CD4-positive, alpha-beta memory T cell (primary cell): ENCODE data around the gene PLEKHH2. TPM values are rescaled to one million over a fixed set of nuclear protein-coding genes. Genes with fewer than 3 reads are reported as not detected.
"Not testable (repeated sequence)": the region's sequence is repeated elsewhere in the genome, so short reads cannot be mapped to it uniquely, and the experiment has no call there.

Experiments used
- CTCF ChIA-PET: fragments of 350-600 bp; sonication (Branson Sonifier 250); formaldehyde crosslinking; loops from one replicate; lab custom pipeline; 2021; ENCODE audit warnings: inconsistent platforms; ENCODE audit not compliant: partially characterized antibody; lab: Charles Lee
- POLR2A ChIA-PET: fragments of 350-600 bp; sonication (Branson Sonifier 250); formaldehyde crosslinking; loops from one replicate; lab custom pipeline; 2021; ENCODE audit not compliant: partially characterized antibody; lab: Charles Lee
- DNase-seq, 5 donors: peaks; one replicate each; pipeline versions ENCODE4 v3.0.0 to v3.0.0-alpha.2; 2020 to 2022; ENCODE audit warnings: mixed read lengths in 1 of 5
- H3K27ac ChIP-seq: one replicate; pipeline ENCODE4 v1.7.0; 2013; ENCODE audit warnings: low read depth, low read length
- H3K27me3 ChIP-seq: 2 replicates; pipeline ENCODE4 v1.7.0; 2013; ENCODE audit warnings: mild to moderate bottlenecking, low read length, moderate library complexity; ENCODE audit not compliant: insufficient read depth
- H3K36me3 ChIP-seq: 2 replicates; pipeline ENCODE4 v1.7.0; 2013; ENCODE audit warnings: mild to moderate bottlenecking, low read length, moderate library complexity; ENCODE audit not compliant: insufficient read depth
- H3K4me1 ChIP-seq: 2 replicates; pipeline ENCODE4 v1.7.0; 2013; ENCODE audit warnings: mild to moderate bottlenecking, low read length, moderate library complexity; ENCODE audit not compliant: insufficient read depth
- H3K4me3 ChIP-seq, 2 donors: one replicate each; pipeline ENCODE4 v1.7.0; 2013; ENCODE audit warnings: low read length in 2 of 2, mild to moderate bottlenecking in 1 of 2
- H3K9me3 ChIP-seq, 2 donors: one replicate each; pipeline ENCODE4 v1.7.0; 2013; ENCODE audit warnings: low read length in 2 of 2, control low read depth in 1 of 2; ENCODE audit not compliant: control insufficient read depth in 1 of 2
- H3K27ac Mint-ChIP-seq, 7 donors: one replicate each; pipeline ENCODE4 v1.8.0; 2020 to 2021; ENCODE audit warnings: mixed read lengths in 7 of 7, mild to moderate bottlenecking in 6 of 7, inconsistent platforms in 3 of 7, moderate library complexity in 3 of 7
- H3K27me3 Mint-ChIP-seq, 2 donors: one replicate each; pipeline ENCODE4 v1.8.0; 2020 to 2021; ENCODE audit warnings: mixed read lengths in 2 of 2
- H3K36me3 Mint-ChIP-seq, 2 donors: one replicate each; pipeline ENCODE4 v1.8.0; 2020 to 2021; ENCODE audit warnings: mixed read lengths in 2 of 2, inconsistent platforms in 1 of 2, mild to moderate bottlenecking in 1 of 2
- H3K4me1 Mint-ChIP-seq, 4 donors: one replicate each; pipeline ENCODE4 v1.8.0; 2020 to 2021; ENCODE audit warnings: mixed read lengths in 4 of 4, mild to moderate bottlenecking in 1 of 4
- H3K4me3 Mint-ChIP-seq, 8 donors: one replicate each; pipeline ENCODE4 v1.8.0; 2020 to 2021; ENCODE audit warnings: mixed read lengths in 8 of 8, mild to moderate bottlenecking in 7 of 8, moderate library complexity in 6 of 8, inconsistent platforms in 3 of 8
- H3K9me3 Mint-ChIP-seq, 8 donors: one replicate each; pipeline ENCODE4 v1.8.0; 2020 to 2021; ENCODE audit warnings: mixed read lengths in 8 of 8, mild to moderate bottlenecking in 5 of 8, inconsistent platforms in 3 of 8, moderate library complexity in 1 of 8
- intact Hi-C: fragments of 100-400 bp; cut with micrococcal nuclease; formaldehyde crosslinking; loops from one replicate; pipeline ENCODE4 v1.15.1; 2023
- polyA plus RNA-seq, 2 donors: library from polyadenylated mRNA; unstranded; fragments of 300-500 nt; fragmentation: Illumina TruSeq; gene quantifications; one replicate each; pipeline ENCODE4 v1.2.3, GENCODE V29; 2021
- total RNA-seq, 2 experiments: library from RNA; stranded (reverse); gene quantifications; one replicate each; pipeline ENCODE4 v1.2.3, GENCODE V29; 2021

PLEKHH2 gene
- total and polyA plus RNA-seq, 4 experiments from 2014 or later, result 1.2 TPM; not detected in 2

GRCh38 chr2:43715300-43716098 lies 78.4 kb downstream of the PLEKHH2 start:
- POLR2A ChIA-PET, result no interaction called here
- Mint-ChIP-seq H3K36me3 (no peaks in the 10 kb centered on the region), H3K27me3 (peaks cover 1 to 14% of the 10 kb centered on the region in 2 donors), H3K4me3 (no peak overlapping the region), H3K27ac (no peak overlapping the region), H3K4me1 (no peaks in the 10 kb centered on the region), H3K9me3 (no peaks in the 10 kb centered on the region)
- H3K27me3 ChIP-seq, result no peaks in the 10 kb centered on the region
- intact Hi-C loops, result no loop called here
- no peaks in the 10 kb centered on the region for H3K9me3 ChIP-seq
- H3K36me3 ChIP-seq, result no peaks in the 10 kb centered on the region
- no peak overlapping the region for H3K27ac ChIP-seq
- DNase-seq, result no peak
- no peaks in the 10 kb centered on the region for H3K4me1 ChIP-seq
- H3K4me3 ChIP-seq, result no peak overlapping the region
- CTCF ChIA-PET, result no interaction called here

GRCh38 chr2:43717322-43717721 lies 80.3 kb downstream of the PLEKHH2 start:
- no peaks in the 10 kb centered on the region for H3K27me3 ChIP-seq
- no peak overlapping the region for H3K27ac ChIP-seq
- POLR2A ChIA-PET, result no interaction called here
- H3K9me3 Mint-ChIP-seq, result no peaks in the 10 kb centered on the region
- H3K36me3 Mint-ChIP-seq, result no peaks in the 10 kb centered on the region
- H3K4me1 Mint-ChIP-seq, result no peaks in the 10 kb centered on the region
- H3K27me3 Mint-ChIP-seq, result peaks cover 1 to 9% of the 10 kb centered on the region in 2 donors
- no peaks in the 10 kb centered on the region for H3K36me3 ChIP-seq
- peak overlapping the region in 1 of 7 donors; percentile 9 for H3K27ac Mint-ChIP-seq
- no peak overlapping the region for H3K4me3 ChIP-seq
- no peaks in the 10 kb centered on the region for H3K9me3 ChIP-seq
- no peak for DNase-seq
- no peak overlapping the region for H3K4me3 Mint-ChIP-seq
- CTCF ChIA-PET, result no interaction called here
- no peaks in the 10 kb centered on the region for H3K4me1 ChIP-seq
- intact Hi-C loops, result no loop called here

GRCh38 chr2:43718530-43719124 lies 81.6 kb downstream of the PLEKHH2 start:
- Histone ChIP-seq H3K9me3 (no peaks in the 10 kb centered on the region), H3K4me3 (no peak overlapping the region), H3K36me3 (no peaks in the 10 kb centered on the region), H3K4me1 (no peaks in the 10 kb centered on the region), H3K27me3 (no peaks in the 10 kb centered on the region), H3K27ac (no peak overlapping the region)
- CTCF ChIA-PET, result no interaction called here
- intact Hi-C loops, result no loop called here
- H3K27ac Mint-ChIP-seq, result no peak overlapping the region
- H3K36me3 Mint-ChIP-seq, result no peaks in the 10 kb centered on the region
- POLR2A ChIA-PET, result no interaction called here
- DNase-seq, result no peak
- no peak overlapping the region for H3K4me3 Mint-ChIP-seq
- no peaks in the 10 kb centered on the region for H3K9me3 Mint-ChIP-seq
- no peaks in the 10 kb centered on the region for H3K4me1 Mint-ChIP-seq
- H3K27me3 Mint-ChIP-seq, result peaks cover 1 to 7% of the 10 kb centered on the region in 2 donors

DNA sequence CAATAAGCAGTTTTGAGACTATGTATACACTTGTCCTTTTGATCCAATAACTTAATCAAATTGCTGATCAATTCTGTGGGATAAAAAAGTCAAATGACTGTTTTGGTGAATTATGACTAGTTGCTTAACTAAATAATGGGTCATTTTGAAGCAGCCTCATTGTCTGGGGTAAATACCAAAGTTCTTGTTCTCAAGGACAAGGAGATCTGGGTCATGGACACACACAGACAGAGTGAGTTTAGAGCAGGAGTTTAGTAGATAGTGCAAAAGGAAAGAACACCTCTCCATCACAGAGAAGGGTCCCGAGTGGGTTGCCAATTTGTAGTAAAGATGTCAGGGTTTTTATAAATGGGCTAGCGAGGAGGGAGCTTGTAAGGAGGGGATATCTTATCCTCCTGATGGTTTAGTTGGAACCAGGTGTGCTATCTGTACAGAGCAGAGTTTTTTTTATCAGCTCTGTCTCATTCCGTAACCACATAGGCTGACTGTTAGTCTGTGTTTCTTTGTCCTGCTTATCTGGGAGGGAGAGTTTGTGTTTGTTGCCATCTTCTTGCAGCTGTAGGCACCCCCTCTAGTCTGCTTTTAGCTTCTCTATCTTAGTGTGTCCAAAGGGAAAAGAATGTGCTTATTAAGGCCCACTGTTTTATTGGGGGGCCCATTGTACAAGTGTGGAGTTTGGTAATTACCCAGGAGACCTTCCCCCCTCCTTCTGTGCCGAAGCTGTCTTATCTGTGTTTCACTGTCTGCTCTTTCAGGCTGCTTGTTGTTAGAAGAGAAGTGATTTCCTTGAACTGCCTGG lies 87.9 kb downstream of the PLEKHH2 start:
- POLR2A ChIA-PET, result no interaction called here
- H3K27ac Mint-ChIP-seq, result no peak overlapping the region

DNA sequence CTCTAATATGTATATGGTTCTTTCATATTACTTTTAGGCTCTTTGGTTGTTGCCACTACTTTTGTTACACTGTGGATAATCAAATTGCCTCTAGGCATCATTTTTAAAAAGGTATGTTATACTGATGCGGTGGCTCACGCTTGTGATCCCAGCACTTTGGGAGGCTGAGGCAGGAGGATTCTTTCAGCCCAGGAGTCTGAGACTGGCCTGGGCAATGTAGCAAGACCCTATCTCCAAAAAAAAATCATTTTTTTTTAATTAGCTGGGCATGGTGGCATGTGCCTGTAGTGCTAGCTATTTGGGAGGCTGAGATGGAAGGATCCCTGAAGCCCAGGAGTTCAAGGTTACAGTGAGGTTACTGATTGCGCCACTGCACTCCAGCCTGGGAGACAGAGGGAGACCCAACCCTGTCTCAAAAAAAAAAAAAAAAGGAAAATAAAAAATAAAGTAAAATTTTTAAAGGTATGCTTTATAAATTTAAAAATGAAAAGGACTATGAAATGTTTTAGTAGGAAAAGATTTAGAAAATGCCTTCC lies 88.7 kb downstream of the PLEKHH2 start:
- no peak overlapping the region for H3K4me3 ChIP-seq
- intact Hi-C loops, result no loop called here
- no peak overlapping the region for H3K27ac Mint-ChIP-seq
- H3K9me3 Mint-ChIP-seq, result no peaks in the 10 kb centered on the region
- peaks cover 3% of the 10 kb centered on the region in 2 donors for H3K27me3 Mint-ChIP-seq
- H3K4me1 Mint-ChIP-seq, result no peaks in the 10 kb centered on the region
- CTCF ChIA-PET, result no interaction called here
- POLR2A ChIA-PET, result no interaction called here
- no peaks in the 10 kb centered on the region for H3K27me3 ChIP-seq
- no peak overlapping the region for H3K27ac ChIP-seq
- no peaks in the 10 kb centered on the region for H3K4me1 ChIP-seq
- no peak overlapping the region for H3K4me3 Mint-ChIP-seq
- H3K36me3 ChIP-seq, result no peaks in the 10 kb centered on the region
- DNase-seq, result no peak
- no peaks in the 10 kb centered on the region for H3K9me3 ChIP-seq
- H3K36me3 Mint-ChIP-seq, result no peaks in the 10 kb centered on the region

More for the DNA sequence above, 87.9 kb downstream of the PLEKHH2 start:
- H3K9me3 Mint-ChIP-seq, result no peaks in the 10 kb centered on the region
- H3K4me3 ChIP-seq, result no peak overlapping the region
- H3K36me3 Mint-ChIP-seq, result no peaks in the 10 kb centered on the region
- no peak overlapping the region for H3K27ac ChIP-seq
- no peak for DNase-seq
- no peaks in the 10 kb centered on the region for H3K9me3 ChIP-seq
- intact Hi-C loops, result no loop called here
- CTCF ChIA-PET, result no interaction called here
- H3K4me3 Mint-ChIP-seq, result no peak overlapping the region
- H3K27me3 Mint-ChIP-seq, result peaks cover 3 to 4% of the 10 kb centered on the region in 2 donors
- no peaks in the 10 kb centered on the region for H3K27me3 ChIP-seq
- H3K4me1 ChIP-seq, result no peaks in the 10 kb centered on the region
- H3K36me3 ChIP-seq, result no peaks in the 10 kb centered on the region
- H3K4me1 Mint-ChIP-seq, result no peaks in the 10 kb centered on the region

GRCh38 chr2:43726961-43727633 lies 90.0 kb downstream of the PLEKHH2 start:
- H3K4me1 Mint-ChIP-seq, H3K4me3 ChIP-seq, H3K4me1 ChIP-seq, CTCF ChIA-PET, H3K27ac Mint-ChIP-seq, H3K4me3 Mint-ChIP-seq, H3K27me3 ChIP-seq, H3K27me3 Mint-ChIP-seq, DNase-seq, H3K36me3 Mint-ChIP-seq, H3K9me3 Mint-ChIP-seq, H3K9me3 ChIP-seq, intact Hi-C loops, POLR2A ChIA-PET, H3K27ac ChIP-seq, H3K36me3 ChIP-seq: not testable (repeated sequence)

- ChIA-PET CTCF (no interaction called here), POLR2A (no interaction called here)
- H3K9me3 ChIP-seq, result no peaks in the 10 kb centered on the region
- no peaks in the 10 kb centered on the region for H3K36me3 ChIP-seq
- no peak overlapping the region for H3K27ac ChIP-seq
- H3K27me3 ChIP-seq, result no peaks in the 10 kb centered on the region
- H3K4me3 Mint-ChIP-seq, result no peak overlapping the region
- no peak overlapping the region for H3K4me3 ChIP-seq
- intact Hi-C loops, result no loop called here
- H3K36me3 Mint-ChIP-seq, result no peaks in the 10 kb centered on the region
- no peaks in the 10 kb centered on the region for H3K4me1 ChIP-seq
- H3K27me3 Mint-ChIP-seq, result peaks cover 3 to 5% of the 10 kb centered on the region in 2 donors
- DNase-seq, result no peak
- H3K9me3 Mint-ChIP-seq, result no peaks in the 10 kb centered on the region
- H3K27ac Mint-ChIP-seq, result no peak overlapping the region
- no peaks in the 10 kb centered on the region for H3K4me1 Mint-ChIP-seq
These were observed 90.6 kb downstream of the PLEKHH2 start for GRCh38 chr2:43727634-43728014.
